RWPE2 (cell line): ENCODE measurements around the gene ITK.

ENCODE experiments used
- ATAC-seq: fragments of 200-7000 bp; cut with Tn5 transposase; 3 replicates; pipeline ENCODE4 v1.9.1; 2021; ENCODE audit warnings: low read depth
- DNase-seq: peaks from one replicate; pipeline ENCODE4 v3.0.0-alpha.2; 2020; ENCODE audit warnings: low spot score
- H3K27ac ChIP-seq: fragments of 450-650 bp; 2 replicates; pipeline ENCODE4 v1.5.1; 2017; ENCODE audit warnings: mild to moderate bottlenecking; ENCODE audit not compliant: poor library complexity, severe bottlenecking
- H3K27me3 ChIP-seq: fragments of 250-450 bp; sonication (Bioruptor Pico); 2 replicates; pipeline ENCODE4 v1.5.1; 2021; ENCODE audit warnings: mild to moderate bottlenecking, moderate library complexity; ENCODE audit not compliant: insufficient read depth, poor library complexity, severe bottlenecking
- H3K36me3 ChIP-seq: fragments of 250-450 bp; sonication (Bioruptor Pico); 2 replicates; pipeline ENCODE4 v1.5.1; 2020; ENCODE audit warnings: low read depth, mild to moderate bottlenecking, moderate library complexity
- H3K4me1 ChIP-seq: fragments of 250-450 bp; sonication (Bioruptor Pico); 2 replicates; pipeline ENCODE4 v1.5.1; 2021; ENCODE audit warnings: mild to moderate bottlenecking, moderate library complexity; ENCODE audit not compliant: insufficient read depth, poor library complexity, severe bottlenecking
- H3K4me3 ChIP-seq: fragments of 250-450 bp; sonication (Bioruptor Pico); 2 replicates; pipeline ENCODE4 v1.5.1; 2021; ENCODE audit warnings: mild to moderate bottlenecking, moderate library complexity; ENCODE audit not compliant: severe bottlenecking
- H3K9me3 ChIP-seq: fragments of 250-450 bp; sonication (Bioruptor Pico); 2 replicates; pipeline ENCODE4 v1.5.1; 2021; ENCODE audit warnings: mild to moderate bottlenecking, moderate library complexity; ENCODE audit not compliant: severe bottlenecking
- TF ChIP-seq, protein P1 (sequence below): fragments of 450-650 bp; IDR thresholded peaks from one replicate; pipeline ENCODE4 v1.5.1; 2017; ENCODE audit warnings: mild to moderate bottlenecking, moderate library complexity; ENCODE audit not compliant: poor library complexity, severe bottlenecking

ITK gene

DNA sequence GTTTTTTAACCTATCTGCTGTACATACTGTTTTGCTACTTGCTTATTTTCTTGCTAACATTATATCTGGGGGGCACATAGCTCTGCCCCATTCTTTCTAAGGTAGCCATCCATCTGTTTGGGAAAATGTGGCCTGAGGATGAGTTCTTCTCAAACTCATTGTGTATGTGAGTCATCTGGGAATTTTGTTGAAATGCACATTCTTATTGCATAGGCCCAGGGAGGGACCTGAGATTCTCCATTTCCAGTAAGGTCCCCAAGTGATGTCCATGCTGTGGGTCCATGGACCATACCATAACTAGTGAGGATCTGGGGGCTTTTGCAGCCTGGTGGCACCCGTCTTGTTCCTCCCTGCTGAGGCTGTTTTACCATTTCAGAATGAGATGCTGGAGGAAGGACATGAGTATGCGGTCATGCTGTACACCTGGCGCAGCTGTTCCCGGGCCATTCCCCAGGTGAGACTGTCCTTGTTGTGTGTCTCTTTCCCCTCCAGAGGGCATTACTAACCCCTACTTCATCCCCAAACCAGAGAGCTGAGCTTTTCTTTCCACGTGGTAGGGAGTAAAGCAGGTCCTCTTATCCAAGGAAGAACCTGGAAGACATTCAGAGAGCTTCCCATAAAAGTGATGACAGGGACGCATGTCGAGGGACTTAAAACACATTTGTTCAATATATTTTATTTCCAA lies 113.9 kb downstream of the ITK start:
- Histone ChIP-seq H3K27ac (no peak overlapping the region), H3K4me3 (no peak overlapping the region), H3K36me3 (no peaks in the 10 kb centered on the region), H3K27me3 (peaks cover 6% of the 10 kb centered on the region), H3K9me3 (no peaks in the 10 kb centered on the region), H3K4me1 (no peaks in the 10 kb centered on the region)
- DNase-seq (no peak), ATAC-seq (no peak)
- TF ChIP-seq, protein P1, sequence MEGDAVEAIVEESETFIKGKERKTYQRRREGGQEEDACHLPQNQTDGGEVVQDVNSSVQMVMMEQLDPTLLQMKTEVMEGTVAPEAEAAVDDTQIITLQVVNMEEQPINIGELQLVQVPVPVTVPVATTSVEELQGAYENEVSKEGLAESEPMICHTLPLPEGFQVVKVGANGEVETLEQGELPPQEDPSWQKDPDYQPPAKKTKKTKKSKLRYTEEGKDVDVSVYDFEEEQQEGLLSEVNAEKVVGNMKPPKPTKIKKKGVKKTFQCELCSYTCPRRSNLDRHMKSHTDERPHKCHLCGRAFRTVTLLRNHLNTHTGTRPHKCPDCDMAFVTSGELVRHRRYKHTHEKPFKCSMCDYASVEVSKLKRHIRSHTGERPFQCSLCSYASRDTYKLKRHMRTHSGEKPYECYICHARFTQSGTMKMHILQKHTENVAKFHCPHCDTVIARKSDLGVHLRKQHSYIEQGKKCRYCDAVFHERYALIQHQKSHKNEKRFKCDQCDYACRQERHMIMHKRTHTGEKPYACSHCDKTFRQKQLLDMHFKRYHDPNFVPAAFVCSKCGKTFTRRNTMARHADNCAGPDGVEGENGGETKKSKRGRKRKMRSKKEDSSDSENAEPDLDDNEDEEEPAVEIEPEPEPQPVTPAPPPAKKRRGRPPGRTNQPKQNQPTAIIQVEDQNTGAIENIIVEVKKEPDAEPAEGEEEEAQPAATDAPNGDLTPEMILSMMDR, result no peak

DNA sequence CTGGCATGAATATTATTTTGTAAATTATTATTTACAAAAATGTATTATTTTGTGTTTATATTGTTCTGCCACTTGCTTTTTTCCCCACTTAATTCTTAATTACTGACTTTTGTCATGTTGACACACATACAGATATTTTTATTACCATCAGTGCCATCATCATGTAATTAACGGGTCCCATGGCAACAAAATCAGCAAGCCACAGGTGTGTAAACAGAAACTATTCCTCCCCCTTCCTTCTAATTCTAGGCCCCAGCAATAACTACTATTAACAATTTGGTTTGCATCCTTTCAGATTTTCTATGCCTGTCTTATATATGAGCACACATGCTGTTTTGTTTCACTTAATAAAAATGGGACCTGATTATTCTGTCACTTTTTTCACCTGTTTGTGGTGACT lies 114.6 kb downstream of the ITK start:
- no peaks in the 10 kb centered on the region for H3K9me3 ChIP-seq
- no peak overlapping the region for H3K4me3 ChIP-seq
- H3K27ac ChIP-seq, result no peak overlapping the region
- TF ChIP-seq, protein P1, result no peak
- H3K36me3 ChIP-seq, result no peaks in the 10 kb centered on the region
- H3K4me1 ChIP-seq, result no peaks in the 10 kb centered on the region
- DNase-seq (no peak), ATAC-seq (no peak)
- peaks cover 6% of the 10 kb centered on the region for H3K27me3 ChIP-seq

DNA sequence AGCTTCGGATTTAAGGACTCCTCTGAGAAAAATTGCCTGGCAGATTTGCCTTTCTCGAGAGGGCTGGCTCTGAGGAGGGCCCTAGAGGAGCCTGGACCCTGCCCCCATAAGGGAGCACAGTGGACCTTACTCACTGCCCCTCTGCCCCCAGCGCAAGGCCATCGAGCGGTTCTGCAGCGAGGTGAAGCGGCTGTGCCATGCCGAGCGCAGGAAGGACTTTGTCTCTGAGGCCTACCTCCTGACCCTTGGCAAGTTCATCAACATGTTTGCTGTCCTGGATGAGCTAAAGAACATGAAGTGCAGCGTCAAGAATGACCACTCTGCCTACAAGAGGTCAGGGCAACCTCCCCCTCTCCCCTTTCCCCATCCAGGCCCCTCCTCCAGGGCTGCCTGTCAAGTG lies 119.9 kb downstream of the ITK start:
- TF ChIP-seq, protein P1, result no peak
- Histone ChIP-seq H3K4me1 (no peaks in the 10 kb centered on the region), H3K9me3 (no peaks in the 10 kb centered on the region), H3K36me3 (no peaks in the 10 kb centered on the region), H3K4me3 (no peak overlapping the region), H3K27me3 (peaks cover 3% of the 10 kb centered on the region), H3K27ac (no peak overlapping the region)
- no peak for ATAC-seq
- DNase-seq, result no peak

DNA sequence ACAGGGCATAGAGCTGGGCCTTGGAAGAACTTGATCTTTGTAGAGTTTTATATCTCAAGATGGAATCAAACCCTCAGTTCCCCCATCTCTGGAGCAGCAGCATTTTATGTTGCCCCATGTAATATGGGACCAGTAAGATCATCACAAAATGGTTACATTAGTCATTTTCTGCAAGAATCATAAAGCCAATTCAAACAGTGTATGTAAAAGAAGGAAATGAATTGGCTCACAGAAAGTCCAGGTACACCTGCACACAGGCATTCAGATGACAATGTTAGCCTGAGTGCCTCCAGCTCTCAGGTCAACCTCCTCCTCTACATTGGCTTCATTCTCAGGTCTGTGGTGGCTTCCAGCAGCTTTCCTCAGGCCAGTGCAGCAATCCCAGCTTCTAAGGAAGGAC lies 120.4 kb downstream of the ITK start:
- Histone ChIP-seq H3K4me3 (no peak overlapping the region), H3K9me3 (no peaks in the 10 kb centered on the region), H3K27ac (no peak overlapping the region), H3K36me3 (no peaks in the 10 kb centered on the region), H3K4me1 (no peaks in the 10 kb centered on the region), H3K27me3 (no peaks in the 10 kb centered on the region)
- DNase-seq (no peak), ATAC-seq (no peak)
- TF ChIP-seq, protein P1, result no peak

DNA sequence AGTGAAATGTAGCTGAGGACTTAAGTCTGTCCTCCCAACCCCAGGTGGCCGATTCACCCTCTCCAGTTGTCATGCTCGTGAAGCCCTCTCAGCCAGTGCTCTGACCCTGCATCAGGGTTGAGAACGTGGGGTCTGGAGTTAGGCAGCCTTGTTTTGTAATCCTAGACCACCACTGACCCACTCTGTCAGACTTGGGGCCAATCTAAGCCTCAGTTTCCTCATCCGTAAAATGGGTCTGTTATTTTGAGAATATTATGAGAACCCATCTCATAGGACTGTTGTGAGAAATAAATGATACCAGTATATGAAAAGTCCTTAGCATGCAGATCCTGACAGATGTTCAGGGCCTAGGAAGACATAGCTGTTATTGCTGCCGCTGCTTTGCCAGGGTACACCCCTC lies 122.4 kb downstream of the ITK start:
- Histone ChIP-seq H3K27me3 (no peaks in the 10 kb centered on the region), H3K9me3 (no peaks in the 10 kb centered on the region), H3K27ac (no peak overlapping the region), H3K4me3 (no peak overlapping the region), H3K4me1 (no peaks in the 10 kb centered on the region), H3K36me3 (no peaks in the 10 kb centered on the region)
- no peak for ATAC-seq
- no peak for DNase-seq
- TF ChIP-seq, protein P1, result no peak
